NCI-H2029 (cell line): ENCODE results near the gene IL18R1.

ENCODE experiments used
- DNase-seq: peaks from one replicate; lab custom pipeline; 2025; lab: John Stamatoyannopoulos, UW

IL18R1 gene

GRCh38 chr2:102433973-102434654, 78.5 kb downstream of the IL18R1 start:
- DNase-seq = no peak

GRCh38 chr2:102434655-102435381, 79.2 kb downstream of the IL18R1 start:
- DNase-seq = no peak

- DNase-seq = no peak
These were observed 80.1 kb downstream of the IL18R1 start for GRCh38 chr2:102435741-102436140.

- DNase-seq = no peak
These were observed 80.7 kb downstream of the IL18R1 start for GRCh38 chr2:102436323-102436722.

GRCh38 chr2:102437122-102437521, 81.5 kb downstream of the IL18R1 start:
- DNase-seq = no peak

GRCh38 chr2:102438111-102438510, 82.5 kb downstream of the IL18R1 start:
- no peak for DNase-seq

GRCh38 chr2:102438578-102438977, 83.0 kb downstream of the IL18R1 start:
- DNase-seq = no peak

- DNase-seq = no peak
These were observed 83.6 kb downstream of the IL18R1 start for GRCh38 chr2:102439065-102439695.

- DNase-seq = no peak
These were observed 87.6 kb downstream of the IL18R1 start for GRCh38 chr2:102442967-102443828.

- no peak for DNase-seq
These were observed 88.6 kb downstream of the IL18R1 start for GRCh38 chr2:102444233-102444632.

- DNase-seq = no peak
These were observed 91.3 kb downstream of the IL18R1 start for GRCh38 chr2:102446936-102447335.
